Stimulated activated CD4-positive, alpha-beta T cell treated with anti-CD3 and anti-CD28 coated beads, Interleukin-1b, Interleukin-23, amount 100 ng/mL, for 1 hour (primary cell): ENCODE results near the gene RIMS3.
A peak's percentile ranks its signal among the peaks of the same experiment; 100 is the strongest.
"Not testable (repeated sequence)": the region's sequence is repeated elsewhere in the genome, so short reads cannot be mapped to it uniquely, and the experiment has no call there.

Source experiments
- DNase-seq, 2 donors: peaks; one replicate each; pipeline ENCODE4 v3.0.0-alpha.2; 2020; ENCODE audit warnings: low read depth in 2 of 2

RIMS3 gene

GRCh38 chr1:40630488-40631223 lies 34.8 kb downstream of the RIMS3 start:
- no peak for DNase-seq

GRCh38 chr1:40629546-40629945 lies 35.9 kb downstream of the RIMS3 start:
- not testable (repeated sequence) for DNase-seq

GRCh38 chr1:40628903-40629292 lies 36.6 kb downstream of the RIMS3 start:
- DNase-seq = no peak

- DNase-seq = no peak
These were observed 37.2 kb downstream of the RIMS3 start for GRCh38 chr1:40627987-40628902.

GRCh38 chr1:40626383-40626770 lies 39.1 kb downstream of the RIMS3 start:
- no peak for DNase-seq

GRCh38 chr1:40625476-40626382 lies 39.8 kb downstream of the RIMS3 start:
- no peak for DNase-seq

GRCh38 chr1:40625076-40625475 lies 40.4 kb downstream of the RIMS3 start:
- no peak for DNase-seq

GRCh38 chr1:40622936-40623629 lies 42.4 kb downstream of the RIMS3 start:
- DNase-seq = no peak

GRCh38 chr1:40621821-40622450 lies 43.5 kb downstream of the RIMS3 start:
- DNase-seq = no peak

- no peak for DNase-seq
These were observed 44.8 kb downstream of the RIMS3 start for GRCh38 chr1:40620586-40621210.

- DNase-seq = no peak
These were observed 45.3 kb downstream of the RIMS3 start for GRCh38 chr1:40620150-40620549.

- DNase-seq = no peak
These were observed 47.4 kb downstream of the RIMS3 start for GRCh38 chr1:40618108-40618507.

GRCh38 chr1:40612345-40612831 lies 53.1 kb downstream of the RIMS3 start:
- DNase-seq = peak; percentile 34 to 43

GRCh38 chr1:40610156-40610555 lies 55.3 kb downstream of the RIMS3 start:
- no peak for DNase-seq

GRCh38 chr1:40607921-40608320 lies 57.6 kb downstream of the RIMS3 start:
- no peak for DNase-seq

GRCh38 chr1:40606978-40607377 lies 58.5 kb downstream of the RIMS3 start:
- DNase-seq = no peak

- DNase-seq = no peak
These were observed 59.3 kb downstream of the RIMS3 start for GRCh38 chr1:40606194-40606593.

GRCh38 chr1:40599926-40600325 lies 65.6 kb downstream of the RIMS3 start:
- DNase-seq = no peak

GRCh38 chr1:40595623-40596022 lies 69.9 kb downstream of the RIMS3 start:
- no peak for DNase-seq

GRCh38 chr1:40594187-40594531 lies 71.3 kb downstream of the RIMS3 start:
- no peak for DNase-seq
